Upper lobe of left lung (tissue), 6 donors: ENCODE data around the gene DCDC2. TPM values are rescaled to one million over a fixed set of nuclear protein-coding genes. Genes with fewer than 3 reads are reported as not detected.
"Not testable (repeated sequence)": the region's sequence is repeated elsewhere in the genome, so short reads cannot be mapped to it uniquely, and the experiment has no call there.

Experiments
- ATAC-seq, 2 donors: fragments of 200-7000 bp; cut with Tn5 transposase; one replicate each; pipeline ENCODE4 v1.9.1; 2022; ENCODE audit warnings: mild to moderate bottlenecking in 2 of 2, moderate library complexity in 2 of 2; ENCODE audit not compliant: low FRiP score in 2 of 2
- DNase-seq, 2 donors: peaks; one replicate each; pipeline ENCODE4 v3.0.0-alpha.2; 2019 to 2020
- H3K27ac ChIP-seq, 4 donors: fragments of 200-600 bp; sonication (generic); one replicate each; pipeline ENCODE4 v1.5.1; 2016 to 2019
- H3K27me3 ChIP-seq, 4 donors: fragments of 200-600 bp; sonication (generic); one replicate each; pipeline ENCODE4 v1.5.1; 2017 to 2019
- H3K36me3 ChIP-seq, 4 donors: fragments of 200-600 bp; sonication (generic); one replicate each; pipeline ENCODE4 v1.5.1; 2016 to 2019
- H3K4me1 ChIP-seq, 4 donors: fragments of 200-600 bp; sonication (generic); one replicate each; pipeline ENCODE4 v1.5.1; 2018 to 2019
- H3K4me3 ChIP-seq, 4 donors: fragments of 200-600 bp; sonication (generic); one replicate each; pipeline ENCODE4 v1.5.1; 2017 to 2019; ENCODE audit warnings: mild to moderate bottlenecking in 2 of 4, moderate library complexity in 1 of 4
- H3K9me3 ChIP-seq, 4 donors: fragments of 200-600 bp; sonication (generic); one replicate each; pipeline ENCODE4 v1.5.1; 2018 to 2019
- CTCF ChIP-seq, 6 experiments: fragments of 450-650 bp in 4 of 6; fragments of 200-600 bp in 2 of 6; sonication (generic) in 2 of 6; IDR thresholded peaks; one replicate each; pipeline ENCODE4 v1.5.1; 2016 to 2019; ENCODE audit warnings: antibody characterized with exemption in 6 of 6
- EP300 ChIP-seq, 4 donors: sonication (generic); formaldehyde crosslinking; IDR thresholded peaks; one replicate each; pipeline ENCODE4 v1.5.1; 2017; ENCODE audit warnings: antibody characterized with exemption in 4 of 4, control low read depth in 2 of 4
- POLR2A ChIP-seq, 4 donors: fragments of 450-650 bp; IDR thresholded peaks; one replicate each; pipeline ENCODE4 v1.5.1; 2016 to 2017; ENCODE audit warnings: antibody characterized with exemption in 4 of 4, mild to moderate bottlenecking in 2 of 4
- POLR2AphosphoS5 ChIP-seq, 2 donors: sonication (generic); formaldehyde crosslinking; IDR thresholded peaks; one replicate each; pipeline ENCODE4 v1.5.1; 2017; ENCODE audit warnings: antibody characterized with exemption in 2 of 2
- WGBS, 2 donors: methylation state at CpG; one replicate each; pipeline ENCODE4 v1.1.5; 2017 to 2018; 5-methylcytosine and 5-hydroxymethylcytosine counted together
- total RNA-seq, 6 donors: library from RNA; depleted of rRNA in 4 of 6; stranded (reverse); fragments of >200 nt in 4 of 6; gene quantifications; one replicate each; pipeline versions ENCODE4 v1.1.0 to v1.2.1, GENCODE V29; 2016 to 2021
- donor health status: DM: no; HTN: no; CAD: no; lungs with moderate emphysema.
- donor health status: DM: no; HTN: yes; CAD: no; lungs with severe emphysema.

Gene DCDC2
- total RNA-seq, 6 donors from 2014 or later = 7.1 to 9.4 (median 7.8) TPM

DNA sequence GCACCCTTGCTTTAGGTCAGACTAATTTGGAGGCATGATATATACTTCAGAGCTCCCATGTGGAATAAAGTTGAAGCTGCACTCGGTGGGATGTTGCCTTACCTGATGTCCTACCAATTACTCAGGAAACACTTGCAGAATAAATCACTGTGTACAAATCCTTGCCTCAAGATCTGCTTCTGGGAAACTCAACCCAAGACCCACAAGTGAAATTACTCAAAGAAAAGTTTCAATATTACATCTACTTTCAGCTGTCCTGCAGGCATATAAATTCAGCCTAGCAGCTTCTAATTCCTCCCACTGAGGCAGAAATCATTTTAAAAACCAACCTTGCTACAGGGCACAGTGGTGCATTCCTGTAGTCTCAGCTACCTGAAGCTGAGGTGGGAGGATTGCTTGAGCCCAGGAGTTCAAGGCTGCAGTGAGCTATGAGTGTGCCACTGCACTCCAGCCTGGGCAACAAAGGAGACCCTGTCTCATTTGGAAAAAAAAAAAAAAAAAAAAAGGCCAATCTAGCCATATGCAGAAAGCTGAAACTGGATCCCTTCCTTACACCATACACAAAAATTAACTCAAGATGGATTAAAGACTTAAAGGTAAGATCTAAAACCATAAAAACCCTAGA, 20.7 kb upstream of the DCDC2 start:
- H3K36me3 ChIP-seq = no peaks in the 10 kb centered on the region
- H3K4me1 ChIP-seq = no peaks in the 10 kb centered on the region
- DNase-seq (no peak), ATAC-seq (no peak)
- 67 to 78% methylated on average over 1 of the region's 1 CpG for WGBS, 2 donors
- no peak overlapping the region for H3K4me3 ChIP-seq
- TF ChIP-seq EP300 (IDR thresholded peaks at IDR 0.05) (no peak), POLR2AphosphoS5 (IDR thresholded peaks at IDR 0.05) (no peak), POLR2A (IDR thresholded peaks at IDR 0.05) (no peak)
- no peaks in the 10 kb centered on the region for H3K27me3 ChIP-seq
- no peak overlapping the region for H3K27ac ChIP-seq
- no peaks in the 10 kb centered on the region for H3K9me3 ChIP-seq

DNA sequence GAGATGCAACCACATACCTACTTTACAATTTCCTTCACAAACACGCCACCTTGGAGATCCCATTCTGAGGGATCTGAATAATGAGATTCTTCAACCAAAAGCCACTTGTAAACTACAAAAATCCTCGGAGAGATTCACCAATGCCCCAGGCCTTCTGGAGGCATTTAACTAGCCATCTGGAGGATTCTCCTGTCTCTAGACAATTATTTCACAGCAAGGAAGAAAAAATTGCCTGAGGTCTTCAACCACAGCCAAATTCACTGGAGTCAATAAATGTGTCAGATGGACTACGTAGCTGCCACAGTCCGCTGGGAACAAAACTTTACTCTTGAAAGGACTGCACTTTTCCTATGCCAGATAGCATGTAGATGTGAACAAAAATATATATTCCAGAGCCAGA, 19.0 kb upstream of the DCDC2 start:
- TF ChIP-seq POLR2A (IDR thresholded peaks at IDR 0.05) = no peak
- TF ChIP-seq CTCF (IDR thresholded peaks at IDR 0.05) = no peak
- no peak for TF ChIP-seq EP300 (IDR thresholded peaks at IDR 0.05)
- TF ChIP-seq POLR2AphosphoS5 (IDR thresholded peaks at IDR 0.05) = no peak
- no peak for ATAC-seq
- WGBS, 2 donors = 70 to 71% methylated on average over 4 of the region's 4 CpGs

DNA sequence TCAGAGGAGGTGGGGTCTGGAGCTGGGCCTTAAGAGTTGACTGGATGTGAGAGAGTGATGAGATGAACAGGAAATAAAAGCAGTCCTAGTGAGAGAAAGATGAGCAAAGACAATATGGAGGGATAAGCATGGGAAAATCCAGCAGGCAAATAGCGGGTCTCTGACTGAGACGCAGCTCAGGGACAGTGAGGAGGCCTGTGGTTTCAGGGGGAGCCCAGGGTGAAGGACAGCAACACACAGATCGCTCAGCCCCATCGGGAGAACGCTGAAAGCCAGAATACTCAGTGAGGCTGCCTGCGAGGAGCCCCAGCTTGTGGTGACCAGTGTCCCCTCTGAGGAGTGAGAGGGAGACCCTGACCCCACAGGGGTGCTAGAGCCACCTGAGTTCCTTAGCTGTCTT, 16.8 kb upstream of the DCDC2 start:
- H3K4me3 ChIP-seq = no peak overlapping the region
- WGBS, 2 donors = 87 to 92% methylated on average over 6 of the region's 6 CpGs
- no peaks in the 10 kb centered on the region for H3K36me3 ChIP-seq
- H3K27me3 ChIP-seq = no peaks in the 10 kb centered on the region
- TF ChIP-seq POLR2A (IDR thresholded peaks at IDR 0.05) (no peak), CTCF (IDR thresholded peaks at IDR 0.05) (no peak)
- DNase-seq (no peak), ATAC-seq (peak in 1 of 2 donors; percentile 15)
- no peak overlapping the region for H3K27ac ChIP-seq
- H3K9me3 ChIP-seq = no peaks in the 10 kb centered on the region
- no peaks in the 10 kb centered on the region for H3K4me1 ChIP-seq

More for the DNA sequence above, 19.0 kb upstream of the DCDC2 start:
- no peaks in the 10 kb centered on the region for H3K27me3 ChIP-seq
- H3K4me1 ChIP-seq = no peaks in the 10 kb centered on the region
- H3K4me3 ChIP-seq = no peak overlapping the region
- H3K27ac ChIP-seq = no peak overlapping the region
- no peak for DNase-seq
- no peaks in the 10 kb centered on the region for H3K36me3 ChIP-seq
- no peaks in the 10 kb centered on the region for H3K9me3 ChIP-seq

- not testable (repeated sequence) for ATAC-seq, DNase-seq, H3K9me3 ChIP-seq, H3K27me3 ChIP-seq, H3K27ac ChIP-seq, H3K36me3 ChIP-seq, H3K4me1 ChIP-seq, H3K4me3 ChIP-seq
- 66 to 83% methylated on average over 7 to 8 of the region's 8 CpGs for WGBS, 2 donors
Observed at GRCh38 chr6:24365103-24365633, 7.3 kb upstream of the DCDC2 start.

DNA sequence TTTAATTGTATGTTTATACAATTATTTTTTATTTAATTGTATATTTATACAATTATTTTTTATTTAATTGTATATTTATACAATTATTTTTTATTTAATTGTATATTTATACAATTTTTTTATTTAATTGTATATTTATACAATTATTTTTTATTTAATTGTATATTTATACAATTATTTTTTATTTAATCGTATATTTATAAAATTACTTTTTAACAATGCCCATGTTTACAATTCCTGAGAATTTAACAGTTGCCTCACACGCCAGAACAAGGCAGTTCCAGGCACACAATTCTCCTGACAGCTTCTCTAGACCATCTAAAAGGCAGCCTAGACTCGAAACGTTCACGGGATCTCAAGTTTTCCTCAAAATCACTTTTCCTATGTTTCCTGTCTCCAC, 4.5 kb upstream of the DCDC2 start:
- H3K4me3 ChIP-seq, H3K27me3 ChIP-seq, ATAC-seq, DNase-seq, H3K27ac ChIP-seq, H3K9me3 ChIP-seq, H3K36me3 ChIP-seq: not testable (repeated sequence)
- H3K4me1 ChIP-seq = peaks cover 9 to 18% (median 14%) of the 10 kb centered on the region in 4 donors
- 79 to 83% methylated on average over 5 of the region's 5 CpGs for WGBS, 2 donors

DNA sequence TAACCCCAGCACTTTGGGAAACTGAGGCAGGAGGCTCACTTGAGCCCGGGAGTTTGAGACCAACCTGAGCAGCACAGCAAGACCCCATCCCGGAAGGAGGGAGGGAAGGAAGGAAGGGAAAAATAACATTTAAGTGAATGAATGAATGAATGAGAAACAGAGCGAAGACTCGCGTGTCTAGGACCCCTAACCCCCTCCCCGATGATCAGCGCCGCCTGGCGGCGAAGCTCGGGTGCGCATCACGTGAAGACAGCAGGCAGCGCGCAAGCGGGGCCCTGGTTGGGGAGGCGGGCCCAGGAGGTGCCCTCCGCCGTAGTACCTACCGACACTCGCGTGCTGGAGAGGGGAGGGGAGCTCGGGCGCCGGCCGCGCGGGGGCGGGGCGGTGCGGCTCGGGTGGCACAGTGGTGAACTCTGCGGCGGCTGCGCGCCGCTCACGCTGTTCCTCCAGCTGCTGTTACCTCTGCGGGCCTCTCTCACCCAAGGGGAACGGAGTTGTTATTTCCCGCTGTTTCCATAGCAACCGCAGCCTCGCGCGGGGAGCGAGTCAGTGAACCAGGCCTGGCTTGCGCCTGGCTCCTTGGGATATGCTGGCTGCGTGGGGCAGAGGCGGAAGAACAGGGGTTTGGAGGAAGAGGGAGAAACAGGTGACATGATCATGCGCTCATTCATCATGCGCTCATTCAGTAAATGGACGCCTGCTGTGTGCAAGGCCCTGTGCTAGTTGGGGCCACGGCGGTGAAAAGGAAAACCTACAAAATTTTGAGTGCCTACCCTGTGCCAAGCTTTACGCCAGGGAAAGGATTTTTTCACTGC, 2.0 kb upstream of the DCDC2 start:
- Histone ChIP-seq H3K27me3 (no peaks in the 10 kb centered on the region), H3K9me3 (no peaks in the 10 kb centered on the region), H3K4me1 (peaks cover 9 to 19% (median 14%) of the 10 kb centered on the region in 4 donors), H3K4me3 (peak overlapping the region; percentile 0 to 55 (median 44)), H3K36me3 (no peaks in the 10 kb centered on the region), H3K27ac (peak overlapping the region; percentile 39 to 76 (median 60))
- ATAC-seq (peak; percentile 85 to 92), DNase-seq (peak; percentile 79 to 98)
- 8 to 13% methylated on average over 29 to 36 of the region's 55 CpGs for WGBS, 2 donors
- TF ChIP-seq POLR2AphosphoS5 (IDR thresholded peaks at IDR 0.05) = peak in 1 of 2 donors; percentile 58
- TF ChIP-seq POLR2A (IDR thresholded peaks at IDR 0.05) = peak in 1 of 4 donors; percentile 29
- peak; percentile 35 to 90 (median 66) for TF ChIP-seq CTCF (IDR thresholded peaks at IDR 0.05)
- TF ChIP-seq EP300 (IDR thresholded peaks at IDR 0.05) = no peak
